SK-N-SH (cell line): ENCODE results near the gene GAP43. TPM values are rescaled to one million over a fixed set of nuclear protein-coding genes. Genes with fewer than 3 reads are reported as not detected.

ENCODE experiments used
- CTCF ChIA-PET: fragments of 300-600, 350-600 bp; formaldehyde crosslinking; extraction: SDS; loops from one replicate; lab custom pipeline; 2021; lab: Yijun Ruan, JAX
- POLR2A ChIA-PET: fragments of 350-600 bp; sonication (Branson Sonifier 250); formaldehyde crosslinking; extraction: SDS; loops from one replicate; lab custom pipeline; 2020; ENCODE audit warnings: antibody characterized with exemption, inconsistent platforms; lab: Yijun Ruan, JAX
- DNase-seq: peaks from one replicate; pipeline ENCODE4 v3.0.0; 2012
- H2AFZ ChIP-seq: fragments of 200-600 bp; sonication (generic); 2 replicates; pipeline ENCODE4 v1.8.1; 2016; ENCODE audit warnings: antibody characterized with exemption, mild to moderate bottlenecking, low read depth
- H3F3A ChIP-seq: fragments of 200-600 bp; sonication (generic); replicated peaks from 2 replicates; pipeline ENCODE3; 2016; ENCODE audit warnings: antibody characterized with exemption, mild to moderate bottlenecking; ENCODE audit not compliant: insufficient read depth
- H3K27ac ChIP-seq, 2 experiments: fragments of 200-500 bp in 1 of 2; fragments of 200-600 bp in 1 of 2; sonication (Bioruptor generic) in 1 of 2; sonication (generic), shearing (Covaris generic) in 1 of 2; 2 replicates each; pipeline versions ENCODE4 v1.5.1 to v1.6.1; 2014 to 2016; ENCODE audit warnings: low read depth in 2 of 2, inconsistent platforms in 1 of 2, low read length in 1 of 2, mild to moderate bottlenecking in 1 of 2, mixed read lengths in 1 of 2
- H3K27me3 ChIP-seq: fragments of 200-600 bp; sonication (generic), shearing (Covaris generic); 2 replicates; pipeline ENCODE4 v1.6.1; 2016; ENCODE audit warnings: mixed run types; ENCODE audit not compliant: insufficient read depth
- H3K36me3 ChIP-seq, 2 experiments: fragments of 200-500 bp in 1 of 2; fragments of 200-600 bp in 1 of 2; sonication (Bioruptor generic) in 1 of 2; sonication (generic) in 1 of 2; replicated peaks in 1 of 2; 2 replicates each; pipeline versions ENCODE3 to v1.5.1; 2014 to 2016; ENCODE audit warnings: low read length in 1 of 2, mild to moderate bottlenecking in 1 of 2; ENCODE audit not compliant: insufficient read depth in 2 of 2, control insufficient read depth in 1 of 2
- H3K4me1 ChIP-seq, 2 experiments: fragments of 200-500 bp in 1 of 2; fragments of 200-600 bp in 1 of 2; sonication (Bioruptor generic) in 1 of 2; sonication (generic), shearing (Covaris generic) in 1 of 2; 2 replicates each; pipeline versions ENCODE4 v1.5.1 to v1.6.1; 2014 to 2016; ENCODE audit warnings: low read depth in 1 of 2, low read length in 1 of 2, mixed run types in 1 of 2; ENCODE audit not compliant: insufficient read depth in 2 of 2, control insufficient read depth in 1 of 2
- H3K4me2 ChIP-seq: fragments of 200-600 bp; sonication (generic), shearing (Covaris generic); 2 replicates; pipeline ENCODE4 v1.6.1; 2017; ENCODE audit warnings: mixed run types
- H3K4me3 ChIP-seq, 2 experiments: fragments of 200-500 bp in 1 of 2; fragments of 200-600 bp in 1 of 2; sonication (Bioruptor generic) in 1 of 2; sonication (generic), shearing (Covaris generic) in 1 of 2; 2 replicates each; pipeline versions ENCODE4 v1.5.1 to v1.8.1; 2014 to 2016; ENCODE audit warnings: low read depth in 2 of 2, inconsistent platforms in 1 of 2, low read length in 1 of 2, mild to moderate bottlenecking in 1 of 2, mixed read lengths in 1 of 2, moderate library complexity in 1 of 2
- H3K79me2 ChIP-seq: fragments of 200-600 bp; sonication (generic); 2 replicates; pipeline ENCODE4 v1.8.1; 2017; ENCODE audit warnings: mild to moderate bottlenecking; ENCODE audit not compliant: insufficient read depth
- H3K9ac ChIP-seq: fragments of 200-600 bp; sonication (generic); 2 replicates; pipeline ENCODE4 v1.6.1; 2017; ENCODE audit warnings: mixed run types
- H3K9me2 ChIP-seq: fragments of 200-600 bp; sonication (generic); 2 replicates; pipeline ENCODE4 v1.6.1; 2017; ENCODE audit warnings: mixed run types
- H3K9me3 ChIP-seq: fragments of 200-600 bp; sonication (generic); 2 replicates; pipeline ENCODE4 v1.6.1; 2017; ENCODE audit warnings: mixed run types, mild to moderate bottlenecking, moderate library complexity
- H4K20me1 ChIP-seq: fragments of 200-600 bp; sonication (generic); 2 replicates; pipeline ENCODE4 v1.6.1; 2017; ENCODE audit warnings: mild to moderate bottlenecking, mixed run types; ENCODE audit not compliant: insufficient read depth
- EP300 ChIP-seq, 2 experiments: IDR thresholded peaks; 2 replicates each; pipeline versions ENCODE4 v1.4.0 to v1.6.1; 2012; ENCODE audit warnings: borderline replicate concordance in 1 of 2, low read depth in 1 of 2, low read length in 1 of 2
- FOSL2 ChIP-seq: IDR thresholded peaks from 2 replicates; pipeline ENCODE4 v1.4.0; 2012; ENCODE audit warnings: low read depth, mild to moderate bottlenecking, moderate library complexity, borderline replicate concordance
- GABPA ChIP-seq: IDR thresholded peaks from 2 replicates; pipeline ENCODE4 v1.4.0; 2012; ENCODE audit warnings: low read depth, mild to moderate bottlenecking
- IRF3 ChIP-seq: fragments of 150-350 bp; IDR thresholded peaks from 2 replicates; pipeline ENCODE4 v1.6.1; 2016; ENCODE audit warnings: mild to moderate bottlenecking, low read depth, low read length
- NFIC ChIP-seq: IDR thresholded peaks from 2 replicates; pipeline ENCODE4 v1.4.0; 2012; ENCODE audit warnings: borderline replicate concordance
- NRF1 ChIP-seq: IDR thresholded peaks from 2 replicates; pipeline ENCODE4 v1.6.1; 2012; ENCODE audit warnings: low read depth, mild to moderate bottlenecking, low read length
- POLR2AphosphoS5 ChIP-seq: IDR thresholded peaks from 2 replicates; pipeline ENCODE4 v1.6.1; 2012; ENCODE audit warnings: low read depth, low read length
- RAD21 ChIP-seq: IDR thresholded peaks from 2 replicates; pipeline ENCODE4 v1.6.1; 2012; ENCODE audit warnings: mild to moderate bottlenecking, low read length
- RCOR1 ChIP-seq: fragments of 150-350 bp; IDR thresholded peaks from 2 replicates; pipeline ENCODE4 v1.6.1; 2017; ENCODE audit warnings: antibody characterized with exemption, low read length
- REST ChIP-seq: IDR thresholded peaks from 2 replicates; pipeline ENCODE4 v1.6.1; 2012; ENCODE audit warnings: mild to moderate bottlenecking, low read depth, low read length, moderate library complexity
- RFX5 ChIP-seq: IDR thresholded peaks from 2 replicates; pipeline ENCODE4 v1.6.1; 2012; ENCODE audit warnings: mild to moderate bottlenecking, improper control_type of control experiment, low read length
- RXRA ChIP-seq: IDR thresholded peaks from 2 replicates; pipeline ENCODE4 v1.4.0; 2012; ENCODE audit warnings: low read depth, mild to moderate bottlenecking, borderline replicate concordance
- SIN3A ChIP-seq: IDR thresholded peaks from 2 replicates; pipeline ENCODE4 v1.6.1; 2012; ENCODE audit warnings: low read depth, mild to moderate bottlenecking, low read length, moderate library complexity, borderline replicate concordance
- TCF12 ChIP-seq: IDR thresholded peaks from 2 replicates; pipeline ENCODE4 v1.4.0; 2012
- USF1 ChIP-seq: IDR thresholded peaks from 2 replicates; pipeline ENCODE4 v1.4.0; 2012; ENCODE audit warnings: low read depth, borderline replicate concordance
- YY1 ChIP-seq: IDR thresholded peaks from 2 replicates; pipeline ENCODE4 v1.4.0; 2012; ENCODE audit warnings: low read depth, mild to moderate bottlenecking
- ZBTB33 ChIP-seq: IDR thresholded peaks from 2 replicates; pipeline ENCODE4 v1.4.0; 2012; ENCODE audit warnings: low read depth, borderline replicate concordance
- WGBS: methylation state at CpG from one replicate; pipeline ENCODE4 v1.1.6; 2017; ENCODE audit warnings: low lambda C conversion rate; 5-methylcytosine and 5-hydroxymethylcytosine counted together
- polyA plus RNA-seq, 3 experiments: library from polyadenylated mRNA; depleted of rRNA; stranded (reverse); fragments of >200 nt; gene quantifications; 2 replicates each; pipeline ENCODE4 v1.2.3, GENCODE V29; 2012
- TF ChIP-seq, protein P1 (sequence below): IDR thresholded peaks from 2 replicates; pipeline ENCODE4 v1.4.0; 2012; ENCODE audit warnings: low read depth

The GAP43 gene
- polyA plus RNA-seq, 1 of the 3 experiments (the other 2 are of a cell fraction) = 14.0 TPM

DNA sequence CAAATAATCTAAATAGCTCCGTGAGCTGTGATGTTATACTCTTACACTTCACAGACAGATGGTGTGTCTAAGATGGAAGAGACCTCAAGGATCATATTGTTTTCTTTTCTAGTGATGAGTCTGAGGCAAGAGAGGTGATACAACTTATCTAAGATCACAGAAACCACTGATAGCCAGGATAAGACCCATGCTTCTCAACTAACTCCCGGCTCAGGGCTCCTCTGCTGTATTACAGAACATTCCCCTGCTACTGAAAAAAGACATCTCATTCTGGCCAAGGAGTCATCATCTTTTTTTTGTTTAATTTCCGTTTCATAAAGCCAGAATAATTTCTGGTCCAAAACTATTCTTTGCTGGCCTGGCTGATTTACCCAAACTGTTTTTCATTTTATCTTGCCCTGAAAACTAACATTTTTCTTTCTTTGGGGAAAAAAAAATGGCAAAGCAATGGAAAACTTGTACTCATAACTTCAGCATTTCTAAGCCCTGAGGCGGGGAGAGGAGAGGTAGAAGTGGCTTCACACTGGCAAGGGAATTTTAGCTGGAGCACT, 46.9 kb upstream of the GAP43 start (continued):
- no peak for TF ChIP-seq REST
- TF ChIP-seq, all 33 proteins: peak for 0

GRCh38 chr3:115577000-115577399, 46.3 kb upstream of the GAP43 start:
- Histone ChIP-seq H3K9me2 (no peaks in the 10 kb centered on the region), H3K4me1 (peaks cover 11% of the 10 kb centered on the region in 2 experiments; a peak in 3 of 4 replicates), H3K9me3 (no peaks in the 10 kb centered on the region), H3K79me2 (no peaks in the 10 kb centered on the region), H4K20me1 (no peaks in the 10 kb centered on the region), H3K4me2 (no peak overlapping the region), H3K36me3 (no peaks in the 10 kb centered on the region), H2AFZ (no peak overlapping the region), H3K4me3 (no peak overlapping the region), H3F3A (no peaks in the 10 kb centered on the region), H3K27ac (no peak overlapping the region), H3K27me3 (no peaks in the 10 kb centered on the region), H3K9ac (no peak overlapping the region)
- ChIA-PET CTCF (interaction anchor here (1.6 kb wide), 1 partner anchor 11 kb away, joined by 6 read pairs; no protein-coding TSS in a partner anchor), POLR2A (no interaction called here)
- 88% methylated on average over 2 of the region's 2 CpGs for WGBS
- no peak for DNase-seq
- TF ChIP-seq TCF12 (no peak), NFIC (no peak), RCOR1 (no peak), RAD21 (no peak), FOSL2 (no peak), SIN3A (no peak), RXRA (no peak), USF1 (no peak), RFX5 (no peak), EP300 (IDR thresholded peaks at IDR 0.05; ENCODE audit: borderline replicate concordance in 1 of 2, low read depth in 1 of 2, low read length in 1 of 2) (no peak), ZBTB33 (no peak), YY1 (no peak), IRF3 (no peak), GABPA (no peak), NRF1 (no peak), POLR2AphosphoS5 (no peak)
- TF ChIP-seq, protein P1, sequence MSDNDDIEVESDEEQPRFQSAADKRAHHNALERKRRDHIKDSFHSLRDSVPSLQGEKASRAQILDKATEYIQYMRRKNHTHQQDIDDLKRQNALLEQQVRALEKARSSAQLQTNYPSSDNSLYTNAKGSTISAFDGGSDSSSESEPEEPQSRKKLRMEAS = no peak
